Tibial artery (tissue), 4 donors: ENCODE measurements around the gene CFAP43.
"Not testable (repeated sequence)": the region's sequence is repeated elsewhere in the genome, so short reads cannot be mapped to it uniquely, and the experiment has no call there.

Source experiments
- DNase-seq, 2 donors: peaks; one replicate each; pipeline ENCODE4 v3.0.0-alpha.2; 2019
- H3K27ac ChIP-seq, 2 donors: fragments of 200-600 bp; sonication (generic) in 1 of 2; 1 replicate in 1 of 2; 2 replicates in 1 of 2; pipeline ENCODE4 v1.5.1; 2018 to 2019; ENCODE audit warnings: mild to moderate bottlenecking in 1 of 2
- H3K27me3 ChIP-seq, 2 donors: fragments of 200-600 bp; sonication (generic) in 1 of 2; one replicate each; pipeline versions ENCODE4 v1.5.1 to v1.6.0; 2016 to 2019
- H3K36me3 ChIP-seq, 3 donors: fragments of 200-600 bp; sonication (generic) in 2 of 3; one replicate each; pipeline ENCODE4 v1.5.1; 2016 to 2019; ENCODE audit warnings: mild to moderate bottlenecking in 2 of 3
- H3K4me1 ChIP-seq, 4 donors: fragments of 200-600 bp; sonication (generic) in 2 of 4; 1 replicate in 3 of 4; 2 replicates in 1 of 4; pipeline ENCODE4 v1.5.1; 2016 to 2019
- H3K4me3 ChIP-seq, 2 donors: fragments of 200-600 bp; sonication (generic) in 1 of 2; 1 replicate in 1 of 2; 2 replicates in 1 of 2; pipeline ENCODE4 v1.5.1; 2018 to 2019; ENCODE audit warnings: mild to moderate bottlenecking in 2 of 2
- H3K9me3 ChIP-seq, 3 donors: fragments of 200-600 bp; sonication (generic) in 1 of 3; one replicate each; pipeline ENCODE4 v1.5.1; 2016 to 2019
- intact Hi-C: fragments of 100-400 bp; cut with DNase I; formaldehyde crosslinking; loops from one replicate; pipeline ENCODE4 v1.15.0; 2023; ENCODE audit warnings: low total_unique reads
- TF ChIP-seq, protein P1 (sequence below), 2 experiments: fragments of 200-600 bp in 1 of 2; fragments of 450-650 bp in 1 of 2; IDR thresholded peaks; one replicate each; pipeline ENCODE4 v1.5.1; 2017 to 2019; ENCODE audit warnings: antibody characterized with exemption in 2 of 2, mild to moderate bottlenecking in 1 of 2, moderate library complexity in 1 of 2

Gene CFAP43

DNA sequence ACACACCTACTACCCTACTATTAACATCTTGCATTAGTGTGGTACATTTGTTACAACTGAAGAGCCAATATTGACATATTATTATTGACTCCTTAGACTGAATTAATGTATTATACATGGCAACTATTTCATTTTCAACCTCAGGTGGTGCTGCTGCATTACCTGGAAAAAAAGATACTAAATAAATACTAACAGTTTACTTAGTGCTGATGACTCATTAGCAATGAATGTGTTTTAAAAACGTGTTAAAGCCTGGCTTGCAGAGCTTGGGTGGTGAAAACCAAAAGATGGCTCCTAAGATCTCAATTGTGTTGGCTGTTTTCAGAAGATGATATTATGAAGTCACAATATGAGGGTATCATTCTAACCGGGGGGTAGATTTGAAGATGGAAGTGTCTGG, 34.8 kb downstream of the CFAP43 start:
- TF ChIP-seq, protein P1, sequence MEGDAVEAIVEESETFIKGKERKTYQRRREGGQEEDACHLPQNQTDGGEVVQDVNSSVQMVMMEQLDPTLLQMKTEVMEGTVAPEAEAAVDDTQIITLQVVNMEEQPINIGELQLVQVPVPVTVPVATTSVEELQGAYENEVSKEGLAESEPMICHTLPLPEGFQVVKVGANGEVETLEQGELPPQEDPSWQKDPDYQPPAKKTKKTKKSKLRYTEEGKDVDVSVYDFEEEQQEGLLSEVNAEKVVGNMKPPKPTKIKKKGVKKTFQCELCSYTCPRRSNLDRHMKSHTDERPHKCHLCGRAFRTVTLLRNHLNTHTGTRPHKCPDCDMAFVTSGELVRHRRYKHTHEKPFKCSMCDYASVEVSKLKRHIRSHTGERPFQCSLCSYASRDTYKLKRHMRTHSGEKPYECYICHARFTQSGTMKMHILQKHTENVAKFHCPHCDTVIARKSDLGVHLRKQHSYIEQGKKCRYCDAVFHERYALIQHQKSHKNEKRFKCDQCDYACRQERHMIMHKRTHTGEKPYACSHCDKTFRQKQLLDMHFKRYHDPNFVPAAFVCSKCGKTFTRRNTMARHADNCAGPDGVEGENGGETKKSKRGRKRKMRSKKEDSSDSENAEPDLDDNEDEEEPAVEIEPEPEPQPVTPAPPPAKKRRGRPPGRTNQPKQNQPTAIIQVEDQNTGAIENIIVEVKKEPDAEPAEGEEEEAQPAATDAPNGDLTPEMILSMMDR (IDR thresholded peaks at IDR 0.05) = no peak
- no peak overlapping the region for H3K4me3 ChIP-seq
- H3K4me1 ChIP-seq = no peaks in the 10 kb centered on the region
- no peaks in the 10 kb centered on the region for H3K36me3 ChIP-seq
- no peaks in the 10 kb centered on the region for H3K27me3 ChIP-seq
- DNase-seq = no peak
- H3K27ac ChIP-seq = no peak overlapping the region
- no peaks in the 10 kb centered on the region for H3K9me3 ChIP-seq
- intact Hi-C loops = no loop called here

DNA sequence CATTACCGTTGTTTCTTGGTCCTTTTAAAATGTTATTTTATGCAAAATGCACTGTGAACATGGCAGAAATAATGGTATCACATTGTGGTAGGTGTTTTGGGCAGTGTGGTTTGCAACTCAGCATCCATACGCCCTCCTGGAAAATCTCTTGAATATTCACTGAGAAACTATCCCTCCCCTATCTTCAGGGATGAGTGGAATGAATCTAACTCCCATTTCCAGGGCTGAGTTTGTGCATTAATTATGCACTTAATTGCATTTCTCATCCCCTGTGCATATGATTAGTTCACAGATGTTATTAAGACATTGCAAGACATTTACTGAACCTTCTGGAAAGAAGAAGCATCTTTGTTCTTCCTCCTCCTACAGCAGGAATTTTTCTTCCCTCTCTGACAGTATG, 36.5 kb downstream of the CFAP43 start:
- Histone ChIP-seq H3K4me3 (no peak overlapping the region), H3K36me3 (no peaks in the 10 kb centered on the region), H3K27ac (no peak overlapping the region), H3K9me3 (no peaks in the 10 kb centered on the region), H3K4me1 (no peaks in the 10 kb centered on the region), H3K27me3 (no peaks in the 10 kb centered on the region)
- no peak for DNase-seq
- TF ChIP-seq, protein P1 (IDR thresholded peaks at IDR 0.05) = no peak
- intact Hi-C loops = no loop called here

DNA sequence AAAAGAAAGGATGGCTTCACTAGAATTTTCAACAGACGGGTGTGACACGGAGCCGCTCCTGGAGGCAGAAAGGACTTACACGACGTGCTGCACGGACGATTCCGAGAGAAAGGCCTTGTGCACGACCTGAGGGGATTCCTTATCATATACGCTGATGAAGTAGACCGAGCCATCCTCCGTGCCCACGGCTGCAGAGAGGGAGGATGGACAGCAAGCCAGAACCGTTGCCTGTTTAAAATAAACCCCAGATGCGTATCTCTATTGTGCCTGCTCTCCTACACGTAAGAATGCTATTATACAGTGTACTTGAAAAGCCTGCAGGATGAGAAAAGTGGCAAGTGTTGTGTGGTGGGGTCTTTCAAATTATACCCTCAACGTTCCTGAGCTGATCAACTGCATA, 38.4 kb downstream of the CFAP43 start:
- DNase-seq = no peak
- no peaks in the 10 kb centered on the region for H3K36me3 ChIP-seq
- TF ChIP-seq, protein P1 (IDR thresholded peaks at IDR 0.05) = no peak
- no peaks in the 10 kb centered on the region for H3K4me1 ChIP-seq
- no peak overlapping the region for H3K27ac ChIP-seq
- no peaks in the 10 kb centered on the region for H3K27me3 ChIP-seq
- intact Hi-C loops = no loop called here
- H3K4me3 ChIP-seq = no peak overlapping the region
- no peaks in the 10 kb centered on the region for H3K9me3 ChIP-seq

DNA sequence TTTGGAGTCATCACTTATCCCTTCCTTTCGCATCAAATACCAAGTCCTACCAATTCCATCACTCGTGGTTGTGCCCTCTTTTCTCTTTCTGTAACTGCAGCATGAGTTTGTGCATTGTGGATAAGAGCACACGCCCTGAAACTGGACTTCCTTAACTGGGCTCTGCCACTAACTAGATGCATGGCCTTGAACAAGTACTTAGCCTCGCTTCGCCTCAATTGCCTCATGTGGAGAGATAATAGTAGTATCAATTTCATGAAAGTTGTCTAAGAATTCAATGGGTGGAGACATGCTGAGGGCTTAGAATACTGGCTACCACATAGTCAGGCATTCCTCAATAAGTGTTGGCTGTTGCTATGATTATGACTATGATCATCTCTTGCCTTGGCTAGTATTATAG, 41.5 kb downstream of the CFAP43 start:
- H3K9me3 ChIP-seq = no peaks in the 10 kb centered on the region
- DNase-seq = no peak
- H3K36me3 ChIP-seq = no peaks in the 10 kb centered on the region
- TF ChIP-seq, protein P1 (IDR thresholded peaks at IDR 0.05) = no peak
- no peak overlapping the region for H3K4me3 ChIP-seq
- no peak overlapping the region for H3K27ac ChIP-seq
- no peaks in the 10 kb centered on the region for H3K27me3 ChIP-seq
- intact Hi-C loops = no loop called here
- no peaks in the 10 kb centered on the region for H3K4me1 ChIP-seq

DNA sequence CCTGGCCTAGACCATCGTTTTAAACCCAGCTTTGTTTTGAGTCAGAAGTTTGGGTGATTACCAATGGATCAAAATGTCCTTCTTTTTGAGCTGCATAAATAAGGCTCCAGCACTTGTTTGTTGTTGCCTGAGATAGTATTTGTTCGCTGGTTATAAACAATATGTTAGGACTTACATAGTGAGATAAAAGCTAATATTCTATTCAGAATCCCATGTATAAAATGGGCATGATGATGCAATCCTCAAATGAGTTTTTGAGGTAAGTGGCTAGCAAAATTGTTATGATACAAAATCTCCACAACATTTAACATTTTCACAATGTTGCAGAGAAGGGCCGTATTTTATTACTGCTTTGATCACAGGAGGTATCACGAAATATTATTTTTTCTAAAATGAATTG, 48.5 kb downstream of the CFAP43 start:
- Histone ChIP-seq H3K9me3 (no peaks in the 10 kb centered on the region), H3K36me3 (no peaks in the 10 kb centered on the region), H3K27ac (no peak overlapping the region), H3K27me3 (no peaks in the 10 kb centered on the region), H3K4me3 (no peak overlapping the region), H3K4me1 (no peaks in the 10 kb centered on the region)
- intact Hi-C loops = no loop called here
- DNase-seq = no peak
- TF ChIP-seq, protein P1 (IDR thresholded peaks at IDR 0.05) = no peak

DNA sequence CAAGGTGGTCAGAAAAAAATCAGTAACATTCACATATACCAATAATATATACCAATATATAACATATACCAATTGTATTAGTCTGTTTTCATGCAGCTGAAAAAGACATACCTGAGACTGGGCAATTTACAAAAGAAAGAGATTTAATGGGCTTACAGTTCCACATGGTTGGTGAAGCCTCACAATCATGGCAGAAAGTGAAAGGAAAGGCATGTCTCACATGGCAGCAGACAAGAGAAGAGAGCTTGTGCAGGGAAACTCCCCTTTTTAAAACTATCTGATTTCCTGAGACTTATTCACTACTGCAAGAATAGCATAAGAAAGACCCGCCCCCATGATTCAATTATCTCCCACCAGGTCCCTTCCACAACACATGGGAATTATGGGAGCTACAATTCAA, 58.0 kb downstream of the CFAP43 start:
- H3K36me3 ChIP-seq, H3K27me3 ChIP-seq, H3K9me3 ChIP-seq, DNase-seq, H3K27ac ChIP-seq, H3K4me1 ChIP-seq, H3K4me3 ChIP-seq, intact Hi-C loops: not testable (repeated sequence)
